SKM-1 (cell line): ENCODE data around the gene CHST11.

Experiments
- DNase-seq: peaks from one replicate; lab custom pipeline; 2025; ENCODE audit not compliant: unreplicated experiment; lab: John Stamatoyannopoulos, UW

The CHST11 gene

DNA sequence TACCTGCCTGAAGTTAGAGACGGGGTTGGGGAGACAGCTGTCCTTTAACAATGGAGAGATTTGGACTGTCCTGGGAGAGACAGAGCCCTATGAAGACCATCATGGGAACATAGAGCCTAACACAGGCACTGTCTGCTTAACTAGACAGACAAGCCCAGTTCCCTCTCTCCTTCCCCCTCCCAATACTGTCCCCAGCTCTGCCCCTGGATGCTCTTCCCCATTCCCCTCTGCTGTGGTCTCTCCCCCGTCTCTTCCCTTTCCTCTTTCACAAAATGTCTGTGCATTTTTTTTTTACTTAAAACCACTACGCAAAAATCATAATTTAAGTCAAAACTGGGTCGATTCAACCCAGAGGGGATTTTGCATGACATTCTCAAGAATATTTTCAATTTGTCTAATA is 232.9 kb downstream of the CHST11 start:
- DNase-seq, result peak; percentile 12

DNA sequence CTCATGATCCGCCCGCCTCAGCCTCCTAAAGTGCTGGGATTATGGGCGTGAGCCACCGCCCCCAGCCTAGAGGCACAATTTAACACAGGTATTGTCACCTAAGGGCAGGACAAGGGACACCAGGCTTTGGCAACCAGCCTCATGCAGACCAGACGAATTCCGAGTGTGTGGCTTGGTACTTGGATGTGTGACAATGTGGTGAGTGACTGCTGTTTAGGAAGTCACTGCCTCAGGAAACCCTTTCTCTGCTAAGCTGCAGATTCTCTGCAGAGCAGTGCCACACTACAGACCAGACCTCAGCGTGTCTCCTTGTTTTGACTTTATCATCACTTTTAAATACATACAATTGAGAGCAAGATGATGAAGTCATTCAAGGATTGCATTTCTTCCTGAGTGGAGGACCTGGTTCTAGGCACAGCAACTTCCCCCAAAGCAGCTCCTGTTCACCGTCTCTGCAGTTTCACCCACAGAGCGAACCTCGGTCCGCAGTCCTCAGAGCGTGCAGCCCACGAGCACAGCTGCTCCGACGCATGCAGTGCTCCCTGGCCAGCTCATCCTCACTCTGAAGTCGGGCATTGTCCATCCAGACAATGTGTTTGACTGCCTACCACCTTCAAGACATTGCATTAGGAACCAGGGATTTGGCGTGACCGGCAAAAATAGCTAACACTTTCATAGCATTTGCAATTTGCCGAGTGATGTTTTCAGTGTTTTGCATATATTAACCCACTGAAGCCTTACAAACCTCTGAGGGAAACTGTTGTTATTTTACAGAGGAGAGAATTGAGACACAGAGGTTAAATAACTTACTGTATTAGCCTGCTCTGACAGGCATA is 235.2 kb downstream of the CHST11 start:
- no peak for DNase-seq

DNA sequence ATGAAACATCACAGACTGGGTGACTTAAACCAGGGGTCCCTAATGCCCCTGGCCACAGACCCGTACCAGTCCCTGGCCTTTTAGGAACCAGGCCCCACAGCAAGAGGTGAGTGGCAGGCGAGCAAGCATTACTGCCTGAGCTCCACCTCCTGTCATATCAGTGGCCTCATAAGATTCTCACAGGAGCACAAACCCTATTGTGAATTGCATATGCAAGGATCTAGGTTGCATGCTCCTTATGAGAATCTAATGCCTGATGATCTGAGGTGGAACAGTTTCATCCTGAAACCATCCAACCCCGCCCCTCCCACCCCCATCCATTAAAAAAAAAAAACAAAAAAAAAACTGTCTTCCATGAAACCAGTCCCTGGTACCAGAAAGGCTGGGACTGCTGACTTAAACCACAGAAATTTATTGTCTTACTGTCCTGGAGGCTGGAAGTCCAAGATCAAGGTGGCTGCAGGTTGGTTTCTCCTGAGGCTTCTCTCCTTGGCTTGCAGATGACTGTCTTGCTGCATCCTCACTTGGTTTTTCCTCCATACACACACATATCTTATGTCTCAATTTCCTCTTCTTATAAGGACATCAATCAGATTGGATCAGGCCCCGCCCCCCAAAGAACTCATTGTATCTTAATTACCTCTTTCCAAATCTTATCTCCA is 235.9 kb downstream of the CHST11 start:
- no peak for DNase-seq

DNA sequence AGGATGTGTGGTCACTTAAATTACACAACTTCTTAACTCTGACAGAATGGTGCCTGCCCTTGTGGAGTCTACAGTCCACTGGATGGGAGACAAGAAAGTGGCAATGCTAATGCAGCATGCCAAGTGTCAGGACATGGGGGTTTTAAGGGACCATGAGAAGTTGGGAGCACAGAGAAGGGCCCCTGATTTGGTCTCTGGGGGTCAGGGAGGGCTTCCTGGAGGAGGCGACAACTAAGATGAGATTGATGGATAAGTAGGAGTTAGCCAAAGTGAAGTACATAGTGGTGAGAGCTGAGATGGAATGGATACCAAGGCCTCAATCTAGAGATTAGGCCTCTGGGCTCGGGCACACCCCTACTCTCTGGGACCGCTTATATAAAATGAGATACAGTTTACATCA is 236.7 kb downstream of the CHST11 start:
- no peak for DNase-seq

DNA sequence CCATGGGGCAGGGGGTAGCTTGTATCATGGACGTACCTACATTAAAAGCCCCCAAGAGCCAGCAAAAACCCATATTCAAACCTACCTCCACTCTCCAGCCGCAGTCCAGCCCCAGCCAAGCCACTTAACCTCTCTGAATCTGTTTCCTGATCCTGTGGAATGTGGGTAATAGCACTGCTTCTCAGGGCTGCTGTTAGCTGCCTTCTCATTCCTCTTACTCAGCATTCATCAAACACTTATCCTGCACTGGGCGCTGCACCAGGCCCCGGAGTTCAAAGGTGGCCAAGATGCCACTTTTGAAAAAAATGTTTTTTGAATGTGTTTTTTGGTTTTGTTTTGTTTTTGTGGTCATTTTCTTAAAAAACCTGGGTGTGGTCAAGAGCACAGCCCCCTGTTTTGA is 237.4 kb downstream of the CHST11 start:
- no peak for DNase-seq

DNA sequence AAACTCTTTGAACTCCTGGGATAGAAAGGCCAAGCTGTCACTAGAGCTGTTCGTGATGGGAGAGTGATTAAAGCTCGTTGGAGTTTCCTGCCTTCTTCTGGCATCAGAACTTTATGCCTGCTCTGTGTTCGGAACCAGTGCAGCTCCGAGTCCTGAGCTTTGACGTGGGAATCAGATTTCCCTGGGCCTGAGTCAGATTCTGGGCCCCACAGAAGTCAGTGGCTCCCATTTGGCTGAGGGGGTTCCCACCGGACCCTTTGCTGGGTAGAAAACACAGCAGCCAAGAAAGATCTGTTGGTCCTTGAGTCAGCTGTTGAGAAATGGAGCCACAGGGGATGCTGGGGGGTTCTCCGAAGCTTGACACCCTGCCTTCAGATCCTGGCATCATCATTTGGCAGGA is 238.0 kb downstream of the CHST11 start:
- no peak for DNase-seq

DNA sequence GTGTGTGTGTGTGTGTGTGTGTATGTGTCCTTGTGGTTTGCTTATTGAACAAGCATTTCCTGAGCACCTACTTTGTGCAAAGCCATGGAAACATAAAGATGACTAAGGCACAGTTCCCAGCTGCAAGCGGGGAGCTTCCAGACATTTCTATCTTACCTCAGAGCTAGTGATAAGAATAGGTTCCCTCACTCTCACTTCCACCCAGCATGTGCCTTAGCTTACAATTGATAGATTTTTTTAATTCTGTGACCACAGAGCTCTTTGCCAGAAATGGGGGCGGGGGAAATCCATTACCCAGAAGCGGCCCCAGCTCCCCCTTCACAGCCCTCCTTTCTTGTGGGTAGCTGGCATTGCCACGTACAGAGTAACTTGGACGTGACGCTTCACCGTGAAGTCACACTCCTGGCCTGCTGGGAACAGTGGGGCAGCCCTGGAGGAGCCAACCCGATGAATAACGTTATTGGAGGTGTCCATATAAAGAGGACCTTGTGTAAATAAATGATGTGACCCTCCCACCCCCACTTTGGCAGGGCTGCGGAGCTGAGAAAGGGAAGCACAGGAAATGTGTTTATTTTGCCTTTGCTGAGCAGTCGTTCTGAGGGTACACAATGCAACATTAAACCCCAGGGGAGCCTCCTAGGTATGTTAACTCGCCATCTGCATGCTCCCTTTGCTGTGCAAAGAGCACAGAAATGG is 238.9 kb downstream of the CHST11 start:
- DNase-seq, result no peak

DNA sequence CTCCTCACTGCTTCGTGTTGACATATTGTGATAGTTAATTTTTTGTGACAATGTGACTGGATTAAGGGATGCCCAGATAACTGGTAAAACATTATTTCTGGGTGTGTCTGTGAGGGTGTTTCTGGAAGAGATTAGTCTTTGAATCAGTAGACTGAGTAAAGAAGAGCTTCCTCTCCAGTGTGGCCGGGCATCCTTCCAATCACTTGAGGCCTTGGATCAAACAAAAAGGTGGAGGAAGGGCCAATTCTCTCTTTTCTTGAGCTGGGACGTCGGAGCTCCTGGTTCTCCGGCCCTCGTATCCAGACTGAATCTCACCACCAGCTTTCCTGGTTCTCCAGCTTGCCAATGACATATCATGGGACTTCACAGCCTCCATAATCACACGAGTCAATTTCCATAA is 240.4 kb downstream of the CHST11 start:
- DNase-seq, result no peak

DNA sequence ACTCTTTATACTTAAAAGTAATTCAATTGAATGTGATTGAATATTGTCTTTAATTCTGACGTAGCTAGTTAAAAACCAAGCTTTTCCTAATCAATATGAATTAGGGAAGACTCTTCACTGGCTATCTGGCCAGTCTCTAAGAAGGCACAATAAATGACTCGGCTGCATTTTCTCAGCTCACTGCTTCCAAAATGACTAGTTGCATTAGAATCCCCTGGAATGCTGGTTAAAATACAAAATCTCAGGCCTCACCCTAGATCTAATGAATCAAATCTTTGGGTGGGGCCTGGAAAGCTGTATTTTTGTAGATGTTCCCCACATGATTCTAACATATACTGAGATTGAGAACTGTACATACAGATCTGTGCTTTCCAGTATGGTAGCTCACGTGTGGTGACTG is 242.1 kb downstream of the CHST11 start:
- no peak for DNase-seq

DNA sequence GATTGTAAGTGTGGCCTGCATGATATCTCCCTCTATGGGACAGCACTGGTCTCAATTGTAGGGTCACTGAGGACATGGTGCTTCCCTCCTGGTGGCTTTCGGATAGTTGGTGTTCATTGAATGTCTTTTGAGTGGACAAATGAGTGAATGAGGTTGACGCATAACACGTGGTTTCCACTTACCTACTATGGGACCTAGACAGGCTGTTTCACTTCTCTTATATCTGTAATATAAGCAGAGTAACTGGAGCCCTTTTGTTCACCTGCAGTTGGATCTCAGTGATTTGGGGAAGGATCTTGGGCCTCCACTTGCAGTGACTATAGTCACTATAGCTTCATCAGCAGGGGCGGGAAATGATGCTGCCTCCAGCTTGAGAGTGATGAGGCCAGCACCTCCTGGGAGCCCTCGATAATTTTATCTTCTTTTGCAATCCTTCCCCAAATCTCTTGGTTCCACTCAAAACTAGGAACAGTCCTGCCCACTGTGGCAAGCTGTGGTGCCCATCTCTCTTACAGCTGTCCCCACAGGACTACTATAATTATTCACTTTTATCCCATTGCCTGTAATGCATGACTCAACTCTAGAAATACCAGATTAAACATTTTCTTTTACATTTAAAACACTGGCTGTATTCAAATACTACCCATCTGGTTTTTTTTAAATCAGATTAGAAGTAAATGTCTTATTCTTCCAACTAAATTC is 242.9 kb downstream of the CHST11 start:
- DNase-seq, result no peak

DNA sequence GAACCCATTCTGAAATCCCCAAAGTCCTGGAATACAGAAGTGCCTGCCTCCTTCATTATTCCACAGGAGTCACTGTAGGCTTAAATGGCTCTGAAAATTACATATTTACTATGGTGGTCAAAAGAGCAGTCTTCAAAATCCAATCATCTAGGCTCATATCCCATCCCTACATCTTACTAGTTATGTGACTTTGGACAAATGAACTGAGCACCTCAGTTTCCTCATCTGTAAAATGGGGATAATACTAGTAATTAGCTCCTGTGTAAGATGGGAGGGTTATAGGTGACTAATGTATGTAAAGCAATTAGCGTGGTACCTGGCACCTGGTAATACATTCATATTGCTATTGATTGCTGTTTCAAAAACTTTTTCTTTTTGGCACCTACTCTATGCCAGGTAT is 243.6 kb downstream of the CHST11 start:
- no peak for DNase-seq

DNA sequence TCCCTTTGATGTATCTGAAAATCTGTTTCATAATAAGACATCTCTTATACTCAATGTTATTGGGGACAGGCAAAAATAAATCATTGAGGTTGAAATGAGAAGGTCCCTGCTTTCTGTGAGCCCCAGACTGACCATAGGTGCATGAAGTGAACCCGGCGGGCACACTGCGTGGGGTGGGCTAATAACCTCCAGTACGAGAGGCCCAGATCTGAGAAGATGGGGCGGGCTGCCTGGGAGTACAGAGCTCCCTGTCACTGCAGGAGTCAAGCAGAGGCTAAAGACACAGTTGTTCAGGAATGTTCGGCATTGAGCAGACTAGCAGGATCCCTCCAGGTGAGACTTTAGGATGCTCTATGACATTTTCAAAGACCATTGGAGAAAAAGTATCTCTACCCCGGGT is 244.6 kb downstream of the CHST11 start:
- DNase-seq, result no peak

DNA sequence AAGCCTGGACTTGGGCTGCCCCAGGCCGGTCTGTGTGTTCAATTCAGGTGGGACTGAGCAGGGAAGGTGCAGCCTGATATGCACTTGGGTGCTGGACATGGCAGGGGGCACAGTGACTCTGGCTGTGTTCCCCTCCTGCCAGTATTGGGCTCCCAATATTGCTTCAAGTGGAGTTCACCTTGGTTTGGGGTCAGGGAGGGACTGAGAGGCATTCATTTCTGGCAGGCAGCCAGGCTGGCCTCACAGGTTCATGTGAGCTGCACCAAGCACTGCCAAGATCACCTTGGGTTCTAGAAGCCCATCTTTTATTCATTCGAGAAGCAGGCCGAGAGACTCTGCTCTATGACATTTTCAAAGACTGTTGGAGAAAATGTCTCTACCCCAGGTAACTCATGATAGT is 245.0 kb downstream of the CHST11 start:
- DNase-seq, result no peak

DNA sequence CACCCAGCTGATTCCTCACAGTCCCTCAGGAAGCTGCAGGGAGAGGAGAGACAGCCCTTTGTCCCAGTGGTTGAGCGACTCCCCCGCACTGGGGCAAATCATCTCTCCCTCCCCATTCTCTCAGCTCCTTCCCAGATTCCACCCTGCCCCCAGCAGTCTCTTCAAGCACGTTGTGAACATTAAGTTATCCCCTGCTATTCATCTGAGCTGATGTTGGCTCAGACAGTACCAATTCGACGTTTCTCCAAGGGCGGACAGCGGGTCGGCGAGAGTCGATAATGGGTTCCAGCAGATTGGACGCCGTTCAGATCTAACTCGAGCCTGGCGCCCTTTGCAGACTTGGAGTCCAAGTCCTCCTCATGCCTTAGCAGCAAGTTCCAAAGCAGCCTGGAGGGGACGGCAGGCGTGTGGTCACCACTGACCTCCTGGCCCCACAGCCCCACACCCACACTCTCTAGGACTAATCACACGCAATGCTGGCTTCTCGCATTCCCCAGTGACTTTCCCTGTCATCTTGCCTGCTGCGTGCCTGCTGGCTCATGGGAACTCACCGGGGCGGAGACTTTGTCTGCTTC is 245.9 kb downstream of the CHST11 start:
- no peak for DNase-seq

DNA sequence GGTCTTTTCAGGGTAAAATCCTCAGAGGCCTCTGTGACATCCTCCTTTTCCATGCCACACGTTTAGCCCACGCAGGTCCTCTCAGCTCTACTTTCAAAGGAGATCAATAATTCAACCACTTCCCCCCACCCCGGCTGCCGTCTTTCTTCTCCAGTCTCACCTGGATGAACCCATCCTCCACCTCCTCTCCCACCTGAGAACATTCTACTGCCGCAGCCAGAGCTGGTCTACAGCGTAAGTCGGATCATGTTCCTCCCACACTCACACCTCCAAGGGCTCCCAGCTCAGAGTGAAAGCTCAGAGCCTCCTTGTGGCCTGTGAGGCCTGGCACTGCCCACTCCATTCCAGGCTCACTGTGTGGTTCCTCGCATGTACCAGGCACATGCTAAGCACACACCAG is 246.6 kb downstream of the CHST11 start:
- no peak for DNase-seq

DNA sequence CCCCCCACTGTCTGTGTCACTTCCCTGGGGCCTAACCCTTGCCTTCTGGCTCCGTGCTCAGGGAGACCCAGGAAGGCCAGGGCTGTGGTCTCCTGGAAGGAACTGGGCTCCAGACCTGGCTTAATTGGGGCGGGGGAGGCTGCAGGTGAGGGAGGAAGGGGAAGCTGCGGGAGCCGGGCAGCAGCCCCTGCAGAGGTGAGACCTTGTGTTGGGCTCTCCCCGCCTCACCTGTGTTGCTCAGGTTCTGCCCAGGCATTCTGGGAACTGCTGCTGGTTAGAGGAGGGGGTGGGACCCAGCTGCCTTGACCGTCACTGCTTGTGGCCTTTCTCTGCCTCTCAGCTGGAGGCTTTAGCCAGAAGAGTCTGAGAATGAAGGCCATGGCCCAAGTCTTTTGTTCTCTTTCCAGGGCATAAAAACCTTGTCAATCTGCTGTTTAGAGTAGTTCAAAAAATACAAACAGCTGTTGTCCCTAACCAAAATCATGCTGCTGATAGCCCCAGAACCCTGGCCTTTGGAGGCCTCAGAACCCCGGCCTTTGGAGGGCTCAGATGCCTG is 247.6 kb downstream of the CHST11 start:
- no peak for DNase-seq

DNA sequence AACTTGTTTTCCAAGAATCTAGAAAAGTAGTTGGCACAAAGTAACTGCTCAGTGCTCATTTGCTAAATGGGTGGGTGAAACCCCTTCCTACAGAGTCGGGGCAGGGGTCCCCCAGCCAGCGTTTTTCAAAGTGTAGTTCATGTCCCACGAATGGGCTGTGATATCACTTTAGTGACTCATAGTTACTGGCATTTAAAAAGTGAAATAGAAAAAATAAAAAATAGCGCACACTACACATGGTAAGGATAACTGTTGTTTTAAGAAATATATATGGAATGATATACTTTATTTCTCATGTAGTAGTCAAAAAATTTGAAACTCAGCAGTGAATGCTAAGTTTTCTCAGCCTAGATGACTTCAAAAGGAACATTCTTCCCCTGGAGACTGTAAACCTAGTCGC is 250.4 kb downstream of the CHST11 start:
- DNase-seq, result no peak

DNA sequence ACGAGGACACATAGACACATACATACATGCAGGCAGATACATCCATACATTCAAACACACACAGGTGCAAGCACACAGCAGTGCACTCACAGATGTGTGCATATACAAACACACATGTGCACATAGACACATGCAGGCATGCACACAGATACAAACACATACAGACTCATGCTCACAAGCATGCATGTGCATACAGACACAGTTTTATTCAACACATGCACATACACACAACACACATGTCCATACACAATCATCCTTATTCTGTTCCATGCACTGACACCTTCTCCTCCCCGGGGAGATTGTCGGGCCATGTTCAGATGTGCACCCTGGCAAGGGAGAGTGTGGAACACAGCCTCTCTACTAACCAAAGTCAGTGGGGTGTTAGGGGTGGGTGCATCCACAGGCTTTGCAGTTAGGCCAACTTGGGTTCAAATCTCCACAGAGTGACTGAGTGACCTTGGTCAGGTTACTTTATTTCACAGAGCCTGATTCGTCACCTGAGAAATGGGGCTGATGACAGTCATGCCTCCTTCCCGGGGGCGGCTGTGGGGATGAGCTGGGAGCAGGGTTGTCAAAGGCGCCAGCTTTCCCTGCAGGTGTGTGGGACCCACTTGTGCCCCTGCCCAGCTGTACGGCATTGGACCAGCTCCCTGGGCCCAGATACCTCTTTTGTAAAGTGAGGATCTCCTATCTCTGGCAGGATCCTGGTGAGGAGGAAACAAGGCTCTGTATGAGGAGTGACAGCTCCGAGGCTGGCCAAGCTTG is 251.2 kb downstream of the CHST11 start:
- no peak for DNase-seq

DNA sequence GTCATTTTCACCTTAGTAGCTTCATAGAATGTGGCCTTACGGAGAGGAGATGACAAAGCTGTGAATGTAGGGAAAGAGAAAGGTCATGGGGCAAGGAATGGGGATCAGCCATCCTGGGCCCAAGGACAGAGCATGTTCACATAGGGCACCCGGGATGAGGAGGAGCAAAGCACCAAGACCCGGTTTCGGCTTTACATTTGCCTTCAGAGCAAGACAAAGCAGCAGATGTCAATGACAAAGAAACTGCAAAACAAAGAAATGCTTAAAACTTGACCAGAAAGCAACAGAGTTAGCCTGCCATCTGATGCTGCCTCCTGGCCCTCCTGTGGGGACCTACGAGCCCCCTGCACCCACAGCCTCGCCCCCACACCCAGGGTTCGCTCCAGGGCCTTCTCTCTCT is 252.1 kb downstream of the CHST11 start:
- no peak for DNase-seq
